Measurements from ENCODE around the gene CD70. TPM values are rescaled to one million over a fixed set of nuclear protein-coding genes. Genes with fewer than 3 reads are reported as not detected.

CD70 gene
- total RNA-seq, 1 experiment from 2014 or later, result 2.3 TPM

DNA sequence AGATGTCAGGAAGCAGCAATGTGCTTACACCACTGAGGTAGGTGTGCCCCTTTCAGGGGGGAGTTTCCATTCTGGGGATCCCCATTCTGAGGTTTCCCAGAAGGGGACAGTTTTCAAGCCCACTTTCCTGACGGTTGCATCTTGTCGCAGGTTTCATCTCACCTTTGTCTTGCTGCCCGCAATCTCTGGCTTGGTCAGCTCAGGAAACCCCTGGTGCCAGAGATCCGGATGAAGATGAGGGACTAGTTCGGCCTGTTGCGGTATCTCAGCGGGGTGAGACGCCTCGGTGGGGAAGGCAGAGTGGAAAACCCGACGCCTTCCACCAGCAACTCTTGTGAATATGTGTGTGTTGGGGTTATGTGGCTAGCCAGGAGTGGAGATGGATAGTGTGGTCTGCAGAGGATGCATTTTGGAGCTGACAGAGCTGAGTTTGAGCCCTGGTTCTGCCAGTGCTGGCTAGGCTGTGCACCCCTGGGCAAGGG is 47.0 kb downstream of the CD70 start:
- Histone ChIP-seq H3K9me3 (ENCODE audit: low read length) (no peaks in the 10 kb centered on the region), H3K9ac (ENCODE audit: low read length) (no peak overlapping the region), H3K79me2 (ENCODE audit: low read length) (no peaks in the 10 kb centered on the region), H3K27ac (ENCODE audit: low read length) (no peak overlapping the region), H3F3A (ENCODE audit: low read length, unreplicated experiment) (no peaks in the 10 kb centered on the region), H3K4me1 (ENCODE audit: insufficient read depth, low read length) (no peaks in the 10 kb centered on the region), H3K4me3 (ENCODE audit: low read length) (no peak overlapping the region), H3K27me3 (ENCODE audit: low read length) (no peaks in the 10 kb centered on the region), H3K4me2 (ENCODE audit: low read length) (no peak overlapping the region), H3K36me3 (ENCODE audit: low read depth, low read length) (no peaks in the 10 kb centered on the region), H2AFZ (ENCODE audit: low read length) (no peak overlapping the region), H4K20me1 (ENCODE audit: low read length) (no peaks in the 10 kb centered on the region), H3K9me2 (replicated peaks; ENCODE audit: low read length) (no peaks in the 10 kb centered on the region)
- no peak for ATAC-seq
- intact Hi-C loops (cut with micrococcal nuclease), result no loop called here
- DNase-seq, result no peak
- ChIA-PET CTCF (no interaction called here), POLR2A (ENCODE audit: unreplicated experiment) (no interaction called here)
- BruUV-seq (replicated peaks), result no TSS peak
- TF ChIP-seq, protein P1, sequence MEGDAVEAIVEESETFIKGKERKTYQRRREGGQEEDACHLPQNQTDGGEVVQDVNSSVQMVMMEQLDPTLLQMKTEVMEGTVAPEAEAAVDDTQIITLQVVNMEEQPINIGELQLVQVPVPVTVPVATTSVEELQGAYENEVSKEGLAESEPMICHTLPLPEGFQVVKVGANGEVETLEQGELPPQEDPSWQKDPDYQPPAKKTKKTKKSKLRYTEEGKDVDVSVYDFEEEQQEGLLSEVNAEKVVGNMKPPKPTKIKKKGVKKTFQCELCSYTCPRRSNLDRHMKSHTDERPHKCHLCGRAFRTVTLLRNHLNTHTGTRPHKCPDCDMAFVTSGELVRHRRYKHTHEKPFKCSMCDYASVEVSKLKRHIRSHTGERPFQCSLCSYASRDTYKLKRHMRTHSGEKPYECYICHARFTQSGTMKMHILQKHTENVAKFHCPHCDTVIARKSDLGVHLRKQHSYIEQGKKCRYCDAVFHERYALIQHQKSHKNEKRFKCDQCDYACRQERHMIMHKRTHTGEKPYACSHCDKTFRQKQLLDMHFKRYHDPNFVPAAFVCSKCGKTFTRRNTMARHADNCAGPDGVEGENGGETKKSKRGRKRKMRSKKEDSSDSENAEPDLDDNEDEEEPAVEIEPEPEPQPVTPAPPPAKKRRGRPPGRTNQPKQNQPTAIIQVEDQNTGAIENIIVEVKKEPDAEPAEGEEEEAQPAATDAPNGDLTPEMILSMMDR (conservative IDR thresholded peaks at IDR 0.05; ENCODE audit: low read depth, low read length), result no peak
- no peak for TF ChIP-seq EZH2 (IDR thresholded peaks at IDR 0.05; ENCODE audit: low read length, unreplicated experiment)
- TF ChIP-seq EZH2phosphoT487 (IDR thresholded peaks at IDR 0.05; ENCODE audit: borderline replicate concordance, low read length), result no peak

DNA sequence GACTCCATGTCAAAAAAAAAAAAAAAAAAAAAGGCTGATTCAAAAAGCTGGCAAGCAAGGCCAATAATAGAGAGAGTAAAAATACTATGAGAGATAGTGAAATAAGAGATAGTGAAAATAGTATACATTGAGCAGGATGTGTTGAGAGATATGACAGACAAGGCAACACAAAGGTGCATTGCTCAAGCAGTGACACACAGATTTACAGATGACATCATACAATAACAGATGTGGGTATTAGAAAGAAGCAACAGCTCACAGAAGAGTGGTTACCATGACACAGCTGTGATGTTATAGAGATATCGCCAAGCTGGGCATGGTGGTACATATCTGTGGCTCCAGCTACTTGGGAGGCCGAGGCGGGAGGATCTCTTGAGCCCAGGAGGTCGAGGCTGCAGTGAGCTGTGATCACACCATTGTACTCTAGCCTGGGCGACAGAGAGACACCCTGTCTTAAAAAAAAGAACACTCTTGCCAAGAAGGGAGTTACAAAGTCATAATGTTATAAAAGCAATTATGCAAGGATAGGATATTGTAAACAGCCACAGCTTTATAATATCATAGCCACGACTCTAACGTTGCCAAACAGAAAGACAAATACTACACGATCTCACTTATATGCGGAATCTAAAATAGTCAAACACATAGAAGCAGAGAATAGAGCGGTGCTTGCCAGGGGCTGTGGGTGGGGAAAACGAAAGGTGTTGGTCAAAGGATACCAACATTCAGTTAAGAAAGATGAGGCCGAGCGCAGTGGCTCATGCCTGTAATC is 49.8 kb downstream of the CD70 start:
- no peaks in the 10 kb centered on the region for H3K79me2 ChIP-seq (ENCODE audit: low read length)
- TF ChIP-seq, protein P1 (conservative IDR thresholded peaks at IDR 0.05; ENCODE audit: low read depth, low read length), result no peak
- TF ChIP-seq EZH2 (IDR thresholded peaks at IDR 0.05; ENCODE audit: low read length, unreplicated experiment) (no peak), EZH2phosphoT487 (IDR thresholded peaks at IDR 0.05; ENCODE audit: borderline replicate concordance, low read length) (no peak)
- no peak overlapping the region for H3K9ac ChIP-seq (ENCODE audit: low read length)
- intact Hi-C loops (cut with micrococcal nuclease), result no loop called here
- H3K9me3 ChIP-seq (ENCODE audit: low read length), result no peaks in the 10 kb centered on the region
- no peaks in the 10 kb centered on the region for H4K20me1 ChIP-seq (ENCODE audit: low read length)
- H3K27me3 ChIP-seq (ENCODE audit: low read length), result no peaks in the 10 kb centered on the region
- H3K4me3 ChIP-seq (ENCODE audit: low read length), result no peak overlapping the region
- ATAC-seq (no peak), DNase-seq (no peak)
- peaks cover 9% of the 10 kb centered on the region for H3K4me1 ChIP-seq (ENCODE audit: insufficient read depth, low read length)
- no peak overlapping the region for H2AFZ ChIP-seq (ENCODE audit: low read length)
- ChIA-PET CTCF (no interaction called here), POLR2A (ENCODE audit: unreplicated experiment) (no interaction called here)
- BruUV-seq (replicated peaks), result no TSS peak
- no peak overlapping the region for H3K27ac ChIP-seq (ENCODE audit: low read length)
- H3K9me2 ChIP-seq (replicated peaks; ENCODE audit: low read length), result no peaks in the 10 kb centered on the region
- H3K36me3 ChIP-seq (ENCODE audit: low read depth, low read length), result no peaks in the 10 kb centered on the region
- no peak overlapping the region for H3K4me2 ChIP-seq (ENCODE audit: low read length)
- H3F3A ChIP-seq (ENCODE audit: low read length, unreplicated experiment), result no peaks in the 10 kb centered on the region

DNA sequence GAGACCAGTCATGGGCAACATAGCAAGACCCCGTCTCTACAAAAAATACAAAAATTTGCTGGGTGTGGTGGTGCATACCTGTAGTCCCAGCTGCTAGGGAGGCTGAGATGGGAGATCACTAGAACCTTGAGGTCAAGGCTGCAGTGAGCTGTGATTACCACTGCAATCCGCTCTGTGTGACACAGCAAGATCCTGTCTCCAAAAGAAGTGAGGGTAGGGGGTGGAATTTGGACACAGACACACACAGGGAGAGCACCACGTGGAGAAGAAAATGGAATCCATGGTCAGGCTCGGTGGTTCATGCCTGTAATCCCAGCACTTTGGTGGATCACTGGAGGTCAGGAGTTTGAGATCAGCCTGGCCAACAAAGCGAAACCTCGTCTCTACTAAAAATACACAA is 51.4 kb downstream of the CD70 start:
- no peak for DNase-seq
- H3K9ac ChIP-seq (ENCODE audit: low read length), result no peak overlapping the region
- CTCF ChIA-PET, result no interaction called here
- no peaks in the 10 kb centered on the region for H3K79me2 ChIP-seq (ENCODE audit: low read length)
- H3K4me1 ChIP-seq (ENCODE audit: insufficient read depth, low read length), result peaks cover 9% of the 10 kb centered on the region
- no peaks in the 10 kb centered on the region for H3K9me2 ChIP-seq (replicated peaks; ENCODE audit: low read length)
- no peaks in the 10 kb centered on the region for H3K9me3 ChIP-seq (ENCODE audit: low read length)
- no TSS peak for BruUV-seq (replicated peaks)
- POLR2A ChIA-PET (ENCODE audit: unreplicated experiment), result interaction anchor here (0.6 kb wide), 1 partner anchor 325 kb away, joined by 3 read pairs; no protein-coding TSS in a partner anchor
- no peaks in the 10 kb centered on the region for H3F3A ChIP-seq (ENCODE audit: low read length, unreplicated experiment)
- no peak for ATAC-seq
- no peak overlapping the region for H3K4me3 ChIP-seq (ENCODE audit: low read length)
- H3K36me3 ChIP-seq (ENCODE audit: low read depth, low read length), result peaks cover 4% of the 10 kb centered on the region; the same call in 1 of the 2 replicates
- H3K4me2 ChIP-seq (ENCODE audit: low read length), result no peak overlapping the region
- no peak overlapping the region for H3K27ac ChIP-seq (ENCODE audit: low read length)
- H2AFZ ChIP-seq (ENCODE audit: low read length), result no peak overlapping the region
- intact Hi-C loops (cut with micrococcal nuclease), result no loop called here
- TF ChIP-seq EZH2 (IDR thresholded peaks at IDR 0.05; ENCODE audit: low read length, unreplicated experiment), result no peak
- no peaks in the 10 kb centered on the region for H3K27me3 ChIP-seq (ENCODE audit: low read length)
- H4K20me1 ChIP-seq (ENCODE audit: low read length), result no peaks in the 10 kb centered on the region

Other genes with a start within 250 kb of the CD70 start
- gene CLPP, start 229.6 kb downstream of the CD70 start, total RNA-seq (2014; rRNA removed), result 215 and 259 TPM in 2 replicates
- gene ALKBH7, start 218.4 kb downstream of the CD70 start, total RNA-seq (2014; rRNA removed), result 68.4 and 81.1 TPM in 2 replicates
- 2.4 and 3.1 TPM in 2 replicates for gene PSPN, start 215.2 kb downstream of the CD70 start, total RNA-seq (2014; rRNA removed)
- gene GTF2F1, start 198.0 kb downstream of the CD70 start, total RNA-seq (2014; rRNA removed), result 89.4 and 114 TPM in 2 replicates
- 373 and 518 TPM in 2 replicates for gene KHSRP, start 166.3 kb downstream of the CD70 start, total RNA-seq (2014; rRNA removed)
- gene SLC25A41, start 157.4 kb downstream of the CD70 start, total RNA-seq (2014; rRNA removed), result 0.26 TPM in 1 of 2 replicates, not detected in the other
- 61.4 and 80.0 TPM in 2 replicates for gene SLC25A23, start 131.4 kb downstream of the CD70 start, total RNA-seq (2014; rRNA removed)
- gene CRB3, start 126.9 kb downstream of the CD70 start, total RNA-seq (2014; rRNA removed), result 67.4 and 71.3 TPM in 2 replicates
- gene DENND1C, start 109.4 kb downstream of the CD70 start, total RNA-seq (2014; rRNA removed), result not detected in 2 replicates
- gene TUBB4A, start 88.8 kb downstream of the CD70 start, total RNA-seq (2014; rRNA removed), result 4.6 and 6.0 TPM in 2 replicates
- 9.6 and 12.5 TPM in 2 replicates for gene TNFSF9, start 60.1 kb downstream of the CD70 start, total RNA-seq (2014; rRNA removed)
- gene TNFSF14, start 79.0 kb upstream of the CD70 start, total RNA-seq (2014; rRNA removed), result not detected in 2 replicates
- gene C3, start 129.5 kb upstream of the CD70 start, total RNA-seq (2014; rRNA removed), result 13.3 and 16.9 TPM in 2 replicates
- 59.0 and 78.7 TPM in 2 replicates for gene GPR108, start 146.4 kb upstream of the CD70 start, total RNA-seq (2014; rRNA removed)
- 96.6 and 106 TPM in 2 replicates for gene TRIP10, start 148.5 kb upstream of the CD70 start, total RNA-seq (2014; rRNA removed)
- 141 and 162 TPM in 2 replicates for gene SH2D3A, start 176.3 kb upstream of the CD70 start, total RNA-seq (2014; rRNA removed)
- gene VAV1, start 181.6 kb upstream of the CD70 start, total RNA-seq (2014; rRNA removed), result 3.0 and 3.2 TPM in 2 replicates

All from PC-3 (cell line).